ENCODE measurements around the gene TMIGD3.

- TF ChIP-seq CTCF (IDR thresholded peaks at IDR 0.05): no peak
- TF ChIP-seq EP300 (IDR thresholded peaks at IDR 0.05): no peak
These were observed at the start of gene TMIGD3, which contains the start of gene ADORA3 for GRCh38 chr1:111503585-111504060.
